Neural cell (in vitro differentiated cells): ENCODE measurements around the gene AHNAK. TPM values are rescaled to one million over a fixed set of nuclear protein-coding genes. Genes with fewer than 3 reads are reported as not detected.

Source experiments
- H2AFZ ChIP-seq: fragments of 200-600, 300-800 bp; sonication (generic), shearing (Covaris generic); 2 replicates; pipeline ENCODE4 v1.6.0; 2014; ENCODE audit warnings: low read depth, mild to moderate bottlenecking, antibody characterized with exemption, low read length, moderate library complexity
- H3F3A ChIP-seq: fragments of 200-600 bp; shearing (Covaris generic); 2 replicates; pipeline ENCODE4 v1.6.1; 2016; ENCODE audit warnings: mild to moderate bottlenecking, moderate library complexity, mixed read lengths, antibody characterized with exemption, low read length; ENCODE audit not compliant: insufficient read depth, poor library complexity, severe bottlenecking
- H3K27ac ChIP-seq: fragments of 200-600, 300-800 bp; sonication (generic), shearing (Covaris generic); 2 replicates; pipeline ENCODE4 v1.5.1; 2014; ENCODE audit warnings: mild to moderate bottlenecking, low read length, moderate library complexity
- H3K27me3 ChIP-seq: fragments of 300-800, 200-600 bp; sonication (generic), shearing (Covaris generic); 2 replicates; pipeline ENCODE4 v1.6.0; 2014; ENCODE audit warnings: mild to moderate bottlenecking, low read depth, low read length, moderate library complexity; ENCODE audit not compliant: insufficient read depth
- H3K36me3 ChIP-seq: fragments of 300-800, 200-600 bp; sonication (generic), shearing (Covaris generic); 2 replicates; pipeline ENCODE4 v1.5.1; 2014; ENCODE audit warnings: mild to moderate bottlenecking, antibody characterized with exemption, low read length, moderate library complexity; ENCODE audit not compliant: insufficient read depth
- H3K4me2 ChIP-seq: fragments of 300-800, 200-600 bp; sonication (generic), shearing (Covaris generic); 2 replicates; pipeline ENCODE4 v1.6.0; 2014; ENCODE audit warnings: mild to moderate bottlenecking, low read length
- H3K4me3 ChIP-seq: fragments of 300-800, 200-600 bp; sonication (generic), shearing (Covaris generic); 2 replicates; pipeline ENCODE4 v1.5.1; 2014; ENCODE audit warnings: mild to moderate bottlenecking, low read length, moderate library complexity
- H3K79me2 ChIP-seq: fragments of 200-600 bp; shearing (Covaris generic); replicated peaks from 2 replicates; pipeline ENCODE4 v1.6.0; 2014; ENCODE audit warnings: mild to moderate bottlenecking, low read length, moderate library complexity; ENCODE audit not compliant: insufficient read depth
- H3K9ac ChIP-seq: fragments of 300-800, 200-600 bp; sonication (generic), shearing (Covaris generic); 2 replicates; pipeline ENCODE4 v1.6.1; 2016; ENCODE audit warnings: mild to moderate bottlenecking, low read length, mixed read lengths
- H3K9me2 ChIP-seq: fragments of 200-600 bp; shearing (Covaris generic); 2 replicates; pipeline ENCODE4 v1.6.1; 2016; ENCODE audit warnings: mild to moderate bottlenecking, low read length, mixed read lengths; ENCODE audit not compliant: insufficient read depth
- H3K9me3 ChIP-seq: fragments of 200-600, 300-800 bp; sonication (generic), shearing (Covaris generic); 2 replicates; pipeline ENCODE4 v1.6.1; 2016; ENCODE audit warnings: mild to moderate bottlenecking, mixed run types, low read length, moderate library complexity, mixed read lengths
- H4K20me1 ChIP-seq: fragments of 200-600 bp; shearing (Covaris generic); 2 replicates; pipeline ENCODE4 v1.6.1; 2016; ENCODE audit warnings: mild to moderate bottlenecking, mixed run types; ENCODE audit not compliant: insufficient read depth
- EP300 ChIP-seq: fragments of 450-650 bp; conservative IDR thresholded peaks from 2 replicates; pipeline ENCODE4 v1.6.1; 2014; ENCODE audit warnings: antibody characterized with exemption, mild to moderate bottlenecking, moderate library complexity; ENCODE audit not compliant: poor library complexity, severe bottlenecking
- EZH2 ChIP-seq: fragments of 200-600, 300-800 bp; shearing (Covaris generic), sonication (generic); IDR thresholded peaks from 2 replicates; pipeline ENCODE4 v1.6.1; 2014; ENCODE audit warnings: antibody characterized with exemption, low read length, borderline replicate concordance, mild to moderate bottlenecking; ENCODE audit not compliant: insufficient read depth, poor library complexity, severe bottlenecking
- MXI1 ChIP-seq: fragments of 450-650 bp; conservative IDR thresholded peaks from 2 replicates; pipeline ENCODE4 v1.6.1; 2014; ENCODE audit warnings: antibody characterized with exemption, mild to moderate bottlenecking; ENCODE audit not compliant: poor library complexity, severe bottlenecking
- POLR2AphosphoS5 ChIP-seq: IDR thresholded peaks from 2 replicates; pipeline ENCODE4 v1.6.1; 2012
- RAD21 ChIP-seq: fragments of 450-650 bp; conservative IDR thresholded peaks from 2 replicates; pipeline ENCODE4 v1.6.1; 2014; ENCODE audit warnings: antibody characterized with exemption, mild to moderate bottlenecking, moderate library complexity
- TAF1 ChIP-seq: IDR thresholded peaks from 2 replicates; pipeline ENCODE4 v1.6.1; 2012; ENCODE audit warnings: low read depth
- polyA plus RNA-seq: library from polyadenylated mRNA; depleted of rRNA; stranded (reverse); fragments of >200 nt; gene quantifications from 2 replicates; pipeline ENCODE4 v1.2.3, GENCODE V29; 2014
- TF ChIP-seq, protein P1 (sequence below): fragments of 450-650 bp; IDR thresholded peaks from 2 replicates; pipeline ENCODE4 v1.5.1; 2014; ENCODE audit warnings: antibody characterized with exemption, mild to moderate bottlenecking, moderate library complexity; ENCODE audit not compliant: poor library complexity, severe bottlenecking

Gene AHNAK
- polyA plus RNA-seq, 1 donor from 2014 or later = 0.11 TPM

GRCh38 chr11:62577046-62577714 is 30.6 kb upstream of the AHNAK start:
- Histone ChIP-seq H3K36me3 (no peaks in the 10 kb centered on the region), H3K9ac (no peak overlapping the region), H3K9me2 (no peaks in the 10 kb centered on the region), H3F3A (no peaks in the 10 kb centered on the region), H3K4me3 (no peak overlapping the region), H3K27ac (no peak overlapping the region), H2AFZ (no peak overlapping the region), H4K20me1 (no peaks in the 10 kb centered on the region), H3K4me2 (no peak overlapping the region), H3K79me2 (peaks cover 14% of the 10 kb centered on the region), H3K27me3 (no peaks in the 10 kb centered on the region), H3K9me3 (no peaks in the 10 kb centered on the region)
- no peak for TF ChIP-seq EZH2
- no peak for TF ChIP-seq EP300
- no peak for TF ChIP-seq RAD21
- TF ChIP-seq, protein P1, sequence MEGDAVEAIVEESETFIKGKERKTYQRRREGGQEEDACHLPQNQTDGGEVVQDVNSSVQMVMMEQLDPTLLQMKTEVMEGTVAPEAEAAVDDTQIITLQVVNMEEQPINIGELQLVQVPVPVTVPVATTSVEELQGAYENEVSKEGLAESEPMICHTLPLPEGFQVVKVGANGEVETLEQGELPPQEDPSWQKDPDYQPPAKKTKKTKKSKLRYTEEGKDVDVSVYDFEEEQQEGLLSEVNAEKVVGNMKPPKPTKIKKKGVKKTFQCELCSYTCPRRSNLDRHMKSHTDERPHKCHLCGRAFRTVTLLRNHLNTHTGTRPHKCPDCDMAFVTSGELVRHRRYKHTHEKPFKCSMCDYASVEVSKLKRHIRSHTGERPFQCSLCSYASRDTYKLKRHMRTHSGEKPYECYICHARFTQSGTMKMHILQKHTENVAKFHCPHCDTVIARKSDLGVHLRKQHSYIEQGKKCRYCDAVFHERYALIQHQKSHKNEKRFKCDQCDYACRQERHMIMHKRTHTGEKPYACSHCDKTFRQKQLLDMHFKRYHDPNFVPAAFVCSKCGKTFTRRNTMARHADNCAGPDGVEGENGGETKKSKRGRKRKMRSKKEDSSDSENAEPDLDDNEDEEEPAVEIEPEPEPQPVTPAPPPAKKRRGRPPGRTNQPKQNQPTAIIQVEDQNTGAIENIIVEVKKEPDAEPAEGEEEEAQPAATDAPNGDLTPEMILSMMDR = no peak

GRCh38 chr11:62575837-62576236 is 29.2 kb upstream of the AHNAK start:
- Histone ChIP-seq H3K9me3 (no peaks in the 10 kb centered on the region), H3K9me2 (no peaks in the 10 kb centered on the region), H3K4me3 (no peak overlapping the region), H3K79me2 (peaks cover 26% of the 10 kb centered on the region), H3F3A (no peaks in the 10 kb centered on the region), H3K4me2 (no peak overlapping the region), H2AFZ (no peak overlapping the region), H3K27me3 (no peaks in the 10 kb centered on the region), H3K9ac (no peak overlapping the region), H3K27ac (no peak overlapping the region), H3K36me3 (no peaks in the 10 kb centered on the region), H4K20me1 (no peaks in the 10 kb centered on the region)
- TF ChIP-seq, protein P1 = no peak
- TF ChIP-seq MXI1 (no peak), TAF1 (no peak), RAD21 (no peak), POLR2AphosphoS5 (no peak)

DNA sequence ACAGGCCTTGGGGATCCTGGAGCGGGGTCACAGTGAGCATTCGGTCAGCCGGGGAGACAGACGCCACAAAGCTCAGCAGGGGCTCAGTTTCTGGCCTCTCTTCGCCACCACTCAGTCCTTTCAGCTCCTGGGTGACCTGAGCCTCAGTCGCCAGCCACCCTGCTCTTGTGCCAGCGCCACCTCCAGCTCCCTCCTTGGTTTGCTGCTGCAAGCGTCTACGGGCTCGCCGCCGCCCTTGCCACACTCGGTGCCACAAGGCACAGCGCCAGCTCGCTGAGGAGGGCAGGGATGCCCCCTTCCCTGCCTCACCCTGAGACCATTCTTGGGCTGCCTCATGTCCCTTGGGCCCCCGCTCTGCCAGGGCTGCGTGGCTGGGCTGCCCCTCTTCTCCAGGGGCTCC is 28.6 kb upstream of the AHNAK start:
- Histone ChIP-seq H3K9ac (peak overlapping the region; percentile 75), H3K4me3 (peak overlapping the region; percentile 87), H2AFZ (no peak overlapping the region), H3K79me2 (peaks cover 29% of the 10 kb centered on the region), H3K9me3 (no peaks in the 10 kb centered on the region), H3K27me3 (no peaks in the 10 kb centered on the region), H4K20me1 (no peaks in the 10 kb centered on the region), H3F3A (no peaks in the 10 kb centered on the region), H3K27ac (no peak overlapping the region), H3K4me2 (no peak overlapping the region), H3K36me3 (no peaks in the 10 kb centered on the region), H3K9me2 (no peaks in the 10 kb centered on the region)
- TF ChIP-seq EZH2 (no peak), TAF1 (no peak), RAD21 (no peak)
